ENCODE measurements around the gene THEMIS2. TPM values are rescaled to one million over a fixed set of nuclear protein-coding genes. Genes with fewer than 3 reads are reported as not detected.

The THEMIS2 gene
- total and polyA plus RNA-seq, 2 of the 8 experiments (the other 6 are each of a cell fraction or from before 2014, with no cell fraction given): 12.4 to 28.0 TPM

DNA sequence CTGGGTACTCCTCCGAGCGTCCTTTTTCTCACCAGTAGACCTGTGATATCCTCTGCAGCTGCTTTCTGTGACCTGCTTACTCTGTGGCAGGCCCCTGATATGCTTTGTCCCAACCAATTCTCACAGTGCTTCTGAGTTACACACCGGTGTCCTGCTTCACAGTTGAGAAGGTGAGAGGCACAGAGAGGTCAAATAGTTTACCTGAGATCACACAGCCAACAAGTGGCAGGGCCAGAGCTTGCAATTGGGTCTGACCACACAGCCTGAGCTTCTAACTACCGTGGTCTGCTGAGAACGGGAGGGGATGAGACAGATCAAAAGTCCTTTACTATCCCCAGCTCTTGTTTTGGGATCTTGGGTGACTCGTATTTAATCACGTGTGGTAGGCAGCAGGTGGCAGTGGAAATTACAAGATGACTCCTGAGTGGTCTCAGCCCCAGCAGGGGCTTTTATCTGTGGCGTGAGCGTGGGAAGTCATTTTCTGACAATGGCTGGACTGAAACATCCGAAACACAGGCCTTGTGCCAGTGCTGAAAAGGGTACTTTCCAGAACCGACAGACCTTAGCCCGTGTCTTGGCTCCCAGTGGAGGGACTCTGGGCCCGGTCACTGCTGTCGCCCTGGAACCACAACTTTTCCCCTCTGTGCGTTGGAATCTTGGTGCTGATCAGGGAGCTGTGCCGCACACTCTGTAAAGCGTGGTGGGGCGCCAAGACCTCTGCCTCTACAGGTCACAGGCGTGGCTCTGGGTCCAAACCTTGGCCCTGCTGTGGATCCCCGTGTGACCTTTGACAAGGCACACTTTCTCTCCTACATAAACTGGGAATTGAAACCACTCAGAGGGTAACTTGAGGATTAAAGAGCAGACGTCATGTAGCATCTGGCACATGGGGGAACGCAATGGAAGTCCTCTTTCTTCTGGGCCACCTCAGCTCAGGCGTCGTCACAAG is 11.9 kb downstream of the THEMIS2 start (continued):
- no peak for TF ChIP-seq CHD7 (IDR thresholded peaks at IDR 0.05; ENCODE audit: insufficient replicate concordance, low read length)
- TF ChIP-seq POLR2AphosphoS5 (IDR thresholded peaks at IDR 0.05; ENCODE audit: low read depth, low read length): no peak
- TF ChIP-seq RBBP5 (IDR thresholded peaks at IDR 0.05; ENCODE audit: borderline replicate concordance, low read depth, low read length): no peak
- no peak for TF ChIP-seq HDAC6 (IDR thresholded peaks at IDR 0.05; ENCODE audit: low read depth, low read length)
- TF ChIP-seq EGR1 (IDR thresholded peaks at IDR 0.05; ENCODE audit: borderline replicate concordance, low read depth, low read length): no peak
- no peak for TF ChIP-seq CHD2 (IDR thresholded peaks at IDR 0.05; ENCODE audit: low read length)
- TF ChIP-seq MAFK (IDR thresholded peaks at IDR 0.05; ENCODE audit: low read depth, low read length): no peak
- TF ChIP-seq BCL11A (IDR thresholded peaks at IDR 0.05; ENCODE audit: low read depth in 2 of 2, low read length in 2 of 2): no peak
- TF ChIP-seq ASH2L (IDR thresholded peaks at IDR 0.05; ENCODE audit: low read length): no peak
- no peak for TF ChIP-seq RFX5 (IDR thresholded peaks at IDR 0.05; ENCODE audit: borderline replicate concordance, low read depth, low read length)
- TF ChIP-seq SP4 (IDR thresholded peaks at IDR 0.05; ENCODE audit: low read length): no peak
